K562 (cell line): ENCODE data around the gene GMDS. TPM values are rescaled to one million over a fixed set of nuclear protein-coding genes. Genes with fewer than 3 reads are reported as not detected.

Source experiments
- ATAC-seq: fragments of 200-7000 bp; cut with Tn5 transposase; 3 replicates; pipeline ENCODE4 v1.9.1; 2020; ENCODE audit warnings: moderate library complexity
- BruUV-seq: library from RNA; stranded (reverse); fragments of 400-500 nt; replicated peaks from 2 replicates; lab custom pipeline; 2021; lab: Mats Ljungman, UMichigan
- CTCF ChIA-PET: fragments of 300-600 bp; formaldehyde crosslinking; extraction: SDS; loops from one replicate; lab custom pipeline; 2021; ENCODE audit warnings: low intra/inter-chr PET ratio; lab: Yijun Ruan, JAX
- POLR2A ChIA-PET: fragments of 300-600, 350-650 bp; sonication (Branson Sonifier 250); formaldehyde crosslinking; extraction: SDS; loops from one replicate; lab custom pipeline; 2021; ENCODE audit warnings: antibody characterized with exemption, inconsistent platforms; lab: Yijun Ruan, JAX
- DNase-seq, 4 experiments: peaks; one replicate each; pipeline versions ENCODE4 v3.0.0 to v3.0.0-alpha.2; 2011 to 2018; ENCODE audit warnings: low spot score in 3 of 4, mixed read lengths in 3 of 4; ENCODE audit errors: extremely low read depth in 1 of 4
- FAIRE-seq: peaks from 2 replicates; lab custom pipeline; 2011; peaks lifted over from hg19 to GRCh38; lab: Jason Lieb, UNC
- H2AFZ ChIP-seq: 2 replicates; pipeline ENCODE4 v1.6.0; 2011; ENCODE audit warnings: low read depth, low read length, control low read depth, inconsistent platforms
- H3K27ac ChIP-seq: fragments of 200-600 bp; 3 replicates; pipeline ENCODE4 v1.8.0; 2011; ENCODE audit warnings: low read depth, mild to moderate bottlenecking, control low read depth, inconsistent platforms, low read length, moderate library complexity, mixed read lengths; ENCODE audit errors: extremely low read depth
- H3K27me3 ChIP-seq, 2 experiments: fragments of 300-600 bp in 1 of 2; 2 replicates in 1 of 2; 3 replicates in 1 of 2; pipeline versions ENCODE4 v1.6.0 to v1.8.0; 2011; ENCODE audit warnings: inconsistent platforms in 2 of 2, low read length in 2 of 2, mild to moderate bottlenecking in 1 of 2, mixed read lengths in 1 of 2, moderate library complexity in 1 of 2; ENCODE audit not compliant: control insufficient read depth in 2 of 2, insufficient read depth in 2 of 2
- H3K36me3 ChIP-seq: fragments of 300-600 bp; 3 replicates; pipeline ENCODE4 v1.8.0; 2011; ENCODE audit warnings: mild to moderate bottlenecking, low read length, inconsistent platforms; ENCODE audit not compliant: control insufficient read depth, insufficient read depth
- H3K4me1 ChIP-seq, 2 experiments: fragments of 200-600 bp in 1 of 2; replicated peaks in 1 of 2; 2 replicates in 1 of 2; 3 replicates in 1 of 2; pipeline versions ENCODE4 v1.5.1 to v1.8.0; 2011; ENCODE audit warnings: inconsistent platforms in 2 of 2, low read length in 2 of 2, mild to moderate bottlenecking in 1 of 2, mixed read lengths in 1 of 2, moderate library complexity in 1 of 2; ENCODE audit not compliant: control insufficient read depth in 2 of 2, insufficient read depth in 2 of 2
- H3K4me2 ChIP-seq: 2 replicates; pipeline ENCODE4 v1.6.1; 2011; ENCODE audit warnings: low read length, control low read depth, inconsistent platforms, mixed read lengths; ENCODE audit not compliant: insufficient read depth
- H3K4me3 ChIP-seq: fragments of 200-600 bp; sonication (generic), shearing (Covaris generic); 2 replicates; pipeline ENCODE4 v1.5.1; 2016; ENCODE audit warnings: control low read depth, inconsistent platforms
- H3K79me2 ChIP-seq: fragments of 200-600 bp; 3 replicates; pipeline ENCODE4 v1.8.0; 2011; ENCODE audit warnings: low read length, inconsistent platforms; ENCODE audit not compliant: control insufficient read depth, insufficient read depth
- H3K9ac ChIP-seq, 2 experiments: 2 replicates each; pipeline versions ENCODE4 v1.6.0 to v1.6.1; 2011; ENCODE audit warnings: low read depth in 2 of 2, low read length in 2 of 2, control low read depth in 1 of 2, inconsistent platforms in 1 of 2, mild to moderate bottlenecking in 1 of 2, mixed read lengths in 1 of 2; ENCODE audit not compliant: insufficient read depth in 1 of 2
- H3K9me1 ChIP-seq: one replicate; pipeline ENCODE4 v1.6.0; 2011; ENCODE audit warnings: inconsistent platforms, mild to moderate bottlenecking, low read length, moderate library complexity; ENCODE audit not compliant: control insufficient read depth, insufficient read depth
- H3K9me3 ChIP-seq: replicated peaks from 2 replicates; pipeline ENCODE4 v1.5.1; 2011; ENCODE audit warnings: low read depth, low read length, inconsistent platforms; ENCODE audit not compliant: control insufficient read depth, insufficient read depth
- H4K20me1 ChIP-seq: replicated peaks from 2 replicates; pipeline ENCODE4 v1.6.1; 2011; ENCODE audit warnings: low read length, inconsistent platforms, mixed read lengths; ENCODE audit not compliant: control insufficient read depth, insufficient read depth
- CBX3 ChIP-seq, 2 experiments: IDR thresholded peaks; 1 replicate in 1 of 2; 2 replicates in 1 of 2; pipeline ENCODE4 v1.6.1; 2012; ENCODE audit warnings: inconsistent platforms in 2 of 2, low read length in 2 of 2, borderline replicate concordance in 1 of 2, control low read depth in 1 of 2
- DPF2 ChIP-seq: fragments of 450-650 bp; IDR thresholded peaks from 2 replicates; pipeline ENCODE4 v1.6.1; 2016
- FOSL1 ChIP-seq: fragments of 200-800 bp; sonication (Bioruptor generic); conservative IDR thresholded peaks from 2 replicates; pipeline ENCODE4 v1.6.1; 2016; ENCODE audit warnings: missing genetic modification characterization, missing compliant biosample characterization
- HEY1 ChIP-seq: fragments of 250-450 bp; sonication (Bioruptor Pico); IDR thresholded peaks from 2 replicates; pipeline ENCODE4 v1.5.0; 2020; ENCODE audit warnings: mild to moderate bottlenecking, moderate library complexity, borderline replicate concordance
- KDM1A ChIP-seq, 2 experiments: fragments of 450-650 bp; IDR thresholded peaks; 2 replicates each; pipeline ENCODE4 v1.6.1; 2016; ENCODE audit warnings: mild to moderate bottlenecking in 2 of 2
- KDM4B ChIP-seq, 2 experiments: fragments of 450-650 bp in 1 of 2; sonication (generic) in 1 of 2; IDR thresholded peaks; 2 replicates each; pipeline ENCODE4 v1.6.1; 2016 to 2017; ENCODE audit warnings: borderline replicate concordance in 2 of 2, antibody characterized with exemption in 1 of 2, low read depth in 1 of 2, mild to moderate bottlenecking in 1 of 2
- LEF1 ChIP-seq: fragments of 450-650 bp; IDR thresholded peaks from 2 replicates; pipeline ENCODE4 v1.6.1; 2016; ENCODE audit warnings: mild to moderate bottlenecking
- MLX ChIP-seq, 2 experiments: fragments of 450-650 bp in 1 of 2; sonication (generic) in 1 of 2; formaldehyde crosslinking; conservative IDR thresholded peaks; 2 replicates each; pipeline versions ENCODE4 v1.4.0 to v1.8.1; 2020 to 2022; ENCODE audit warnings: mild to moderate bottlenecking in 1 of 2, missing genetic modification reagents in 1 of 2
- PRPF4 ChIP-seq: fragments of 200-400 bp; formaldehyde crosslinking; IDR thresholded peaks from one replicate; pipeline ENCODE4 v1.6.1; 2017; ENCODE audit warnings: low read length, low read depth, mild to moderate bottlenecking; ENCODE audit not compliant: insufficient read depth, poor library complexity, severe bottlenecking
- SAP30 ChIP-seq: fragments of 200-600 bp; sonication (generic); IDR thresholded peaks from 2 replicates; pipeline ENCODE4 v1.6.1; 2012; ENCODE audit warnings: borderline replicate concordance, low read depth, mild to moderate bottlenecking, moderate library complexity, low read length, control low read depth, inconsistent platforms; ENCODE audit not compliant: insufficient read depth, poor library complexity, severe bottlenecking
- SMARCC2 ChIP-seq: fragments of 450-650 bp; IDR thresholded peaks from 2 replicates; pipeline ENCODE4 v1.6.1; 2017; ENCODE audit warnings: antibody characterized with exemption, moderate library complexity, mild to moderate bottlenecking, low read depth
- ZC3H8 ChIP-seq: fragments of 450-650 bp; IDR thresholded peaks from 2 replicates; pipeline ENCODE4 v1.6.1; 2017
- ZNF124 ChIP-seq: sonication (generic); formaldehyde crosslinking; IDR thresholded peaks from 2 replicates; pipeline ENCODE4 v1.8.1; 2022; ENCODE audit warnings: missing genetic modification reagents
- ZNF174 ChIP-seq: fragments of 250-450 bp; sonication (Bioruptor Pico); IDR thresholded peaks from 2 replicates; pipeline ENCODE4 v1.4.0; 2020; ENCODE audit warnings: mild to moderate bottlenecking
- ZNF311 ChIP-seq: fragments of 250-450 bp; sonication (Bioruptor Pico); IDR thresholded peaks from 2 replicates; pipeline ENCODE4 v1.4.0; 2020; ENCODE audit warnings: mild to moderate bottlenecking, moderate library complexity
- WGBS: fragments of 100-300 bp; shearing (Covaris generic); methylation state at CpG from one replicate; pipeline ENCODE4 v1.1.6; 2016; ENCODE audit warnings: low coverage, mixed read lengths; ENCODE audit not compliant: insufficient coverage; ENCODE audit errors: missing lambda C conversion rate; 5-methylcytosine and 5-hydroxymethylcytosine counted together
- in situ Hi-C: fragments of 300-500 bp; cut with MboI; formaldehyde crosslinking; loops from 4 replicates; pipeline ENCODE4 v1.15.0; 2018; ENCODE audit warnings: inconsistent platforms, mixed read lengths
- intact Hi-C: fragments of 100-400 bp; cut with micrococcal nuclease; formaldehyde crosslinking; loops from 2 replicates; pipeline ENCODE4 v1.14.2; 2022
- polyA plus RNA-seq, 8 experiments: library from polyadenylated mRNA; depleted of rRNA in 4 of 8; stranded (reverse) in 5 of 8; unstranded in 3 of 8; fragments of >200 nt; fragmentation: Nextera tagmentation in 2 of 8; fragmentation: Illumina TruSeq in 1 of 8; extraction: Ambion mirVana in 2 of 8; extraction: Trizol in 1 of 8; gene quantifications; 2 replicates each; pipeline versions ENCODE4 v1.2.1 to v1.2.3, GENCODE V29; 2011 to 2014; ENCODE audit warnings: inconsistent platforms in 1 of 8, missing spikeins in 1 of 8
- total RNA-seq, 7 experiments: library from RNA; depleted of rRNA in 6 of 7; stranded (reverse); fragments of >200 nt in 6 of 7; fragmentation: Illumina TruSeq in 2 of 7; extraction: Trizol in 2 of 7; gene quantifications; 2 replicates each; pipeline versions ENCODE4 v1.2.1 to v1.2.3, GENCODE V29; 2011 to 2021; ENCODE audit warnings: low replicate concordance in 1 of 7

GMDS gene
- total and polyA plus RNA-seq, 9 of the 15 experiments (the other 6 are each of a cell fraction or from before 2014, with no cell fraction given), result 0.48 to 31.8 (median 13.4) TPM

- Histone ChIP-seq H3K79me2 (no peaks in the 10 kb centered on the region), H3K4me2 (no peak overlapping the region), H3K4me1 (0 out of 5 replicates have a peak, but pooled peaks cover 0 to 5% of the 10 kb centered on the region in 2 experiments), H3K36me3 (no peaks in the 10 kb centered on the region), H3K27ac (no peak overlapping the region), H3K9me1 (peaks cover 3% of the 10 kb centered on the region), H4K20me1 (peaks cover 14% of the 10 kb centered on the region), H3K4me3 (no peak overlapping the region), H2AFZ (no peak overlapping the region), H3K9me3 (no peaks in the 10 kb centered on the region), H3K27me3 (peaks cover 0 to 13% of the 10 kb centered on the region in 2 experiments; a peak in 2 of 5 replicates), H3K9ac (no peak overlapping the region)
- intact Hi-C loops, result no loop called here
- CTCF ChIA-PET, result no interaction called here
- POLR2A ChIA-PET, result interaction anchor here (2.1 kb wide), 1 partner anchor 13 kb away, joined by 7 read pairs; no protein-coding TSS in a partner anchor
- FAIRE-seq (no peak), ATAC-seq (no peak), DNase-seq (no peak)
- no TSS peak for BruUV-seq
- WGBS, result 16% methylated on average over 6 of the region's 6 CpGs
- TF ChIP-seq MLX (CRISPR knock-in tag; conservative IDR thresholded peaks at IDR 0.05), result no peak
- TF ChIP-seq DPF2, result no peak
- no peak for TF ChIP-seq SMARCC2
- TF ChIP-seq ZNF174 (CRISPR knock-in tag), result no peak
- no peak for TF ChIP-seq SAP30
- no peak for TF ChIP-seq KDM1A (IDR thresholded peaks at IDR 0.05)
- no peak for TF ChIP-seq ZNF124 (CRISPR knock-in tag)
- TF ChIP-seq LEF1, result no peak
- no peak for TF ChIP-seq PRPF4
- TF ChIP-seq CBX3 (IDR thresholded peaks at IDR 0.05; ENCODE audit: borderline replicate concordance in 1 of 2, low read length in 2 of 2), result no peak
- no peak for TF ChIP-seq KDM4B (IDR thresholded peaks at IDR 0.05; ENCODE audit: borderline replicate concordance in 2 of 2, low read depth in 1 of 2)
- no peak for TF ChIP-seq FOSL1
- TF ChIP-seq HEY1 (CRISPR knock-in tag), result no peak
- TF ChIP-seq ZC3H8, result no peak
- TF ChIP-seq ZNF311 (CRISPR knock-in tag), result no peak
- in situ Hi-C loops, result no loop called here
Observed at GRCh38 chr6:2220154-2220553, 25.3 kb downstream of the GMDS start.
